Fibroblast of skin of abdomen (primary cell): ENCODE data around the gene DNAH6.

Experiments used
- DNase-seq: peaks from one replicate; pipeline ENCODE4 v3.0.0-alpha.2; 2013

The DNAH6 gene

GRCh38 chr2:84694088-84694622, 177.9 kb downstream of the DNAH6 start:
- DNase-seq = no peak

GRCh38 chr2:84697895-84698294, 181.6 kb downstream of the DNAH6 start:
- no peak for DNase-seq

- no peak for DNase-seq
Observed at GRCh38 chr2:84700006-84700405, 183.7 kb downstream of the DNAH6 start.

DNA sequence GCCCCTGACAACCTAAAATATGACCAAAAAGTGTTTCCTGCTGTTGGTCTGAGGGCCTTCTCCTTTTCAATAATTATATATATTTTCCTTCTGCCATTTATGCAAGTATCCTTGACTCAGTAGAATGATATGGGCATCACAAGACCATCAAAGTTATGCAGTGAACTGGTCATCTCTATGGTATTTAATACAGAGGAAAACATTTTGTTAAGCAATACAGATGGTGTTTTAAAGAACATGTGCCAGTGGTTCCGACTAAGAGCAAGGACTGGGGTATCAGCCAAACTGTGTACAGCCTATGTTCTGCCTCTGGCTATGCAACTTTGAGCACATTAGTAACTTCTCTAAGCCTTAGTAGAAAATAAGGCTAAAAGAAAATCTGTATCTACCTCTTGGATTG, 185.6 kb downstream of the DNAH6 start:
- peak; percentile 72 for DNase-seq

DNA sequence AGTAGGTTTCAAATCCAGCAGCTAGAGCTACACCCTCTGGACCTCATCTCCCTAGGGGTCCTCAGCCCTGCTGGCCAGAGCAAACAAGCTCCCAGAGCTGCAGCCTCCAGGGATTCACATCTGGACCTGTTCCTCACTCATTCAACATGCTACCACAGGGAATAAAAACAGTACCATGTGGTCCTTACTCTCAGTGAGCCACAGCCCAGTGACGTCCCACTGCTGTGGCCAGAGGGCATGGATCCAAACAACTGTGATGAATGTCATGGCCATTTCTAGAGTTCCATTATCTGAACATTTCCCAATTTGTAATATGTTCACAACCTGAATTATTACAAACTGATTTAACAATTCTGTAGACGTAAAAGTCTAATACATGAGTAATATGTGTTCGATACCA, 186.6 kb downstream of the DNAH6 start:
- DNase-seq = no peak

GRCh38 chr2:84703831-84704230, 187.5 kb downstream of the DNAH6 start:
- no peak for DNase-seq

- DNase-seq = no peak
Observed at GRCh38 chr2:84704505-84705244, 188.4 kb downstream of the DNAH6 start.

GRCh38 chr2:84705858-84706257, 189.6 kb downstream of the DNAH6 start:
- DNase-seq = no peak

DNA sequence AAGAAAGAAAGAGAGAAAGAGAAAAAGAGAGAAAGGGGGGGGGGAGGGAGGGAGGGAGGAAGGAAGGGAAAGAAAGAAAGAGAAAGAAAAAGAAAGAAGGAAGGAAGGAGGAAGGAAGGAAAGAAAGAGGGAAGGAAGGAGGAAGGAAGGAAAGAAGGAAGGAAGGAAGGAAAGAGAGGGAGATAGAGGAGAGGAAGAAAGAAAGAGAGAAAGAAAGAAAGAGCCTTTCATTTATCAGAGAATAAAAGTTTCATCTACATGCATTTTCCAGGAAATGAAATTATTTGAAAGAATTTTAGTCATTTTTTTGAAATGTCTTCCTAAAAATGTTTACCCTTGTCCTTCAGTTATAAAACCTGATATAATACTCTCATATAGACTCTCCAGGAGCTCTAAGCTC, 192.1 kb downstream of the DNAH6 start:
- no peak for DNase-seq

DNA sequence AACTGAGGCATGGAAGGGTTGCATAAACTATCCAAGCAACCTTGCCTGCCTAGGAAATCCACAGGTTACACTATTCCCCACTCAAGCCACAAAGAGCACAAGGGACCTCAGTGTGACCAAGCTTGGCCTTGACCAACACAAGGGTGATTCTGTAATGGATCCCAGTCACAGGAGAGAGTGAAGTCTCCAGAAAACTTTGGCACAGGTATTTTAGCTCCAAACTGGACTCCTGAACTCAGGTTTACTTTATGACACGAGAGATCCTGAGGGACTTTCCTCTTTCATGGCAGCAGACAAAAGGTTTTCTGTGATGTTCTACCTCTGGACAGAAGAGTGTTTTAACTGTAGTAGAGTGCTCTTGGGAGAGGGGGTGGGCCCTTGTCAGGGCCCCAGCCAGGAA, 195.4 kb downstream of the DNAH6 start:
- no peak for DNase-seq

DNA sequence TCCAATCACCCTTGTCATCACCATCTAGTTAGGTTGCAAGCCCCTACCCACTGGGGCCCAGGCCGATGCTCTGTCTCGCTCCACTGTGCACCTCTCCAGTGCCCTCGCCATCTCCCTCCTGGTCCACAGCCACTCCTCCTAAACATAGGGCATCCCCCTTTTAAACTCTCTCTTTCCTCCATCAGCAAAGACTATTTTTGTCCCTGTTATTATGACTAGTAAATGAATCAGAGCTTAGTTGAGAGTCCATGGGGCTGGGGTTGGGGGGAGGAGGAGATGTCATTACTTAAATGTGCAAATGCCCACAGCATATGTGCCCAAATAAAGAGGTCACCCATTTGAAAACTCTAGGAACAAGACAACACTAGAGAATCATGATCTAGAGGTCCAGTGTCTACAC, 197.1 kb downstream of the DNAH6 start:
- DNase-seq = no peak

DNA sequence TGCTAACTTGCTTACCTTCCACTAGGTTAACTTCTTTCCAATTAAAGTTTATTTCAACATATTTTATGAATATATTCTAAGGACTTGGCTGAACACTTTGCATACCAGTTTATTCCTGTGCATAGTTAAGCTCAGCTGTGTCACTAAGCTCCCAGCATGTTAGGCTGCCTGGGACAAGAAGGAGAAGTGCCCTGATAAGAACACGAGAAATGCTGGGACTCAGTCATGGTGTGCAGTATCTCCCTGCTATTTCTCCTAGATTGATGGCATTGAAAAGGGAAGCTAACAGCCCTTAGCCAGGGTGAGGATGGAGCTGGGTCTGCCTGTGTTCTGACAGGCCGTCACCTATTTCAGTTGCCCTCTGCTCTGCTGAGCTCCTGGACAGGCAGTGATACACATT, 200.3 kb downstream of the DNAH6 start:
- no peak for DNase-seq

DNA sequence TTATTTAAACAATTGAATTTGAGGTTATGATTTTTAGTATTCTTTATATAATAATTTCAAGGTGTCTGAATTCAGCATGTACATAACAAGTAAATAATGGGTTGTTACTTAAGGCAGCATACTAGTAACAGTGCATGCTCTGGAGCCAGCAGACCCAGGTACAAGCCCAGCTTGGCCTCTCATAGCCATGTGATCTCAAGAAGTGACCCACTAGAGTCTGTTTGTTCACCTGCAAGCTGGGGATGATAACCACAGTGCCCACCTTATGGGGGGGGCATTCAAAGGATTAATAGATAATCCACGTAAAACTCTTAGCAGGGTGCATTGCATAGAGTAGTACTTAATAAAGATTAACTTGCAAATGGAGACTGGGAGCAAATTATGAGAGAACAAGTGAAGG, 201.0 kb downstream of the DNAH6 start:
- no peak for DNase-seq

GRCh38 chr2:84719434-84719833, 203.1 kb downstream of the DNAH6 start:
- DNase-seq = no peak

DNA sequence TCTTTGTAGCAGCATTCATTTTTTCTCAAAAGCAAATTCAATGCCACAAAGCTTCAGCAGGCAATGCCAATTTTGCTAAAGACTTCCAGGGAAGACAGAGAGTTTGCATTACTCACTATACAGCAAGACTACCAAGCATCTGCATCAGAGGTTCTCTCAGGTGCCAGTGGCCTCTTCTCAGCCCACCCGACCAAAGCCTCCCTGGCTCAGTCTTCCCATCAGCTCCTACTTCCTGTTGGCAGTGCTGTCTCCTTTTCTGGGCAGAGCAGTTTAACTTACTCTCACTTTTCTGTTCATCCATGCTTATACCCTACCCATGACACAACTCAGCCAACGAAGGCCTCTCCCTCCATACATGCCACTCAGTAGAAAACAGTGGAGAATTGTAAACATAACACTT, 207.5 kb downstream of the DNAH6 start:
- no peak for DNase-seq

DNA sequence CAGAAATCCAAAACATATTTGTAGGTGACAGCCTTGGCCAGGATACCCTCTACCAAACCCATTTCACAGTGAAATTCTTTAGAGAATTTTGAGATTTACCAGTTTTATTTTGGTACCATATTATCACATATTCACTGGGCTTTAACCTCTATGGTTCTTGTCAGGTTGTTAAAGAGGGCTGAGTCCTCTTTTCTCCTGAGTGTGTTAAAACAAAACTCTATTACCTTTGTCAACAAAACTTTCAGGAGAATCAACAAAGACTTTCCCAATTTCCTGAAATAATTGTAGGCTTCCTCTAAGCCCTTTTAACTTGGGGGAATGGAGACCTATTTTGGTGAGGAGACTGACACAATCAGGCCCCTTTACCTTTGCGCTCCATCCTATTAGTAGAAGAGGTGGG, 209.4 kb downstream of the DNAH6 start:
- DNase-seq = no peak

DNA sequence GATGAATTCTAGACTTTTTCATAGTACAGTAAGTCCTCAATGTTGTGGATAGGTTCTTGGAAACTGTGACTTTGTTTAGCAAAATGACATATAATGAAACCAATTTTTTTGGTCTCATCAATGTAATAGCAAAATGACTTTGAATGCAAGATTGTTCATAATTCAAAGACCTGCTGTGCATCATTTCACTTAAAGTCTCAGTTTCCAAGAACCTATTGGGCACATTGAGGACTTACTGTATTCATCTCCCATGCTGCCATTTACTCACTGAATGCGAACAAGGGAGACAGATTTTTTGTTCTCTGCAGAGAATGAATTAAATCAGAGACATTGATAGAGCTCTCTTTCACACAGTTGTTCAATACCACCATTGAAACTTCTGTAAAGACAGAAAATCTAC, 211.0 kb downstream of the DNAH6 start:
- DNase-seq = no peak

- DNase-seq = no peak
Observed at GRCh38 chr2:84729224-84729623, 212.9 kb downstream of the DNAH6 start.

DNA sequence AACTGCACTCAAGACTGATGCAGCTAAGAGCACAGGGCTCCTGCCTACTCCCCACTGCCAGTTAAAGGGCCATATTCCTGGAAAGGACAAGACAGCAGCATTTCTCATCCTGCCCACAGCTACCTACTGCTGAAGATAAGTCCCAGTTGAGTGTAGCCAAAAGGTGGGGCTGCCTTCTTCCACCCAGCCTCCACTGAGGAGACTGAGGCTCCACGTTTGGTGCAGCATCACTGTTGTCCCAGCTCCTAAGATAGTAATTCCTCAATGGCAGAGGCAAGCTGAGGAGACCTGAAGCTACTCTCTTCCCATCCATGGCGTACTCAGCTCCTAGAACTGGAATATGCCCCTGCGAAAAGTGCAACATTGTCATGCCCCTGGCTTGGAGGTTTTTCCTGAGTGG, 214.9 kb downstream of the DNAH6 start:
- DNase-seq = no peak

- no peak for DNase-seq
Observed at GRCh38 chr2:84732897-84733778, 216.8 kb downstream of the DNAH6 start.

GRCh38 chr2:84735389-84735788, 219.1 kb downstream of the DNAH6 start:
- DNase-seq = peak; percentile 10

DNA sequence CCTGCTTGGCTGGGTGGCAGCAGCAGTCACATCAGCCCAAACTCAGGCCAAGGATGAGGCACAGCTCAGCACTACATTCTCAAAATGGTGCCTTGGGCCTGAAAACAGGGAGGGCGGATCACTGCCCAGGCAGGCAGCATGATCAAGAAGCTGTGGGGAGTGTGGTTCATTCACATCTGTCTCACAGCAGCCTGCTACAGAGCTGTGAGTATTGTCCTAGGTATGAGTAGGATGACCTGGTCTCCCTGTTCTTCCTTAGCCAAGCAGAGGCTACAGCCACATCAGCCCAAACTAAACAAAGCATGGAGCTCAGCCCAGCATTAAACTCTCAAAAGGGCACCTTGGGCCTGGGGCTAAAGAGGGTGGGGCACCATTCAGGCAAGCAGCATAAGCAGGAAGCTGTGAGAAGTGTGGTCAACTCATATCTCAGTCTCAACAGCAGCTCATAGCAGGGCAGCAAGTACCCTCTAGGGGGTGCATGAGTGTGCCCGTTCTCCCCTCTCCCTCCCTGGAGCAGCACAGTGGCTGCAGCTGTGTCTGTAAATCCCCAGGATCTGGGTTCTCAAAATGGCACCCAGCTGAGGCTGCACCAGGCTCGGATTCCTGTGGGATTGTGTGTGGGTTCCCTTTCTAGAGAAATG, 225.0 kb downstream of the DNAH6 start:
- peak; percentile 2 for DNase-seq

GRCh38 chr2:84748341-84748740, 232.0 kb downstream of the DNAH6 start:
- no peak for DNase-seq
